ENCODE results near the gene SH3BP5L.

Gene SH3BP5L

DNA sequence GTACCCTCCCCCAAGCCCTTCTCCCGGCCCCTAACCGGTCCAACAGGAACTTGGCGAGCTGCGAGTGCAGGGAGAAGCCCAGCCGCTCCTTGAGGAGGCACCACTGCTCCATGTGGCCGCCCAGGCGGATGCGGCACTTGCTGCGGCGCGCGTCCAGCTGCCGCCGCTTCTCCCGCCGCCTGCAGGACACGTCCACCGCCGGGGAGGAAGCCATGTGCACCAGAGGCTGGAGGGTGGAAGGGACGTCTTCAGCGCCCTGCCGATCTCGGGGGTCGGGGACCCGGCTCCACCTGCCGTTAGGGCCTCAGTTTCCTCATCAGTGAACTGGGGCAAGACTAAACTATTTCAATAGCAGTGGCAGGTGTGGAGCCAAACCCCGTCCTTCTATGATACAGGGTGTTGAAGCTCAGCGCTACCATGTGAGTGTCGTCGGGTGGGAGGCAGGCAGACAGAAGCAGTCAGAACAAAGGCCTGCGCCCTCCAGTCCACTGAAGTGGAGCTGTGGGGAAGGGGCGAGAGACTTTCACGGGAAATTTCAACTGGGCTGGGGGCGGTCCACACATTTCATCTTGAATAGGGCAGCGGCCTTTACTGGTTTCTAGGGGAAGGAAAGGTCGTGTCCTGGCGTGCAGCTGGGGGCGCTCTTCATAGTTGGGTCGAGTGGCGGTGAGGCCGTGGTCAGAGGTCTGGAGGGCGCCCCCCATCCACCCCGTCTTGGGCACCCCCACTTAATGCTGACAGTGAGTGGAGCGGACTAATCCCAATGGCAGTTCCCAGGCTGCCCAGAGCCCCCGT lies 32.6 kb upstream of the SH3BP5L start:
- peak; percentile 92 for DNase-seq
- Histone ChIP-seq H3K27me3 (ENCODE audit: insufficient read depth, low read length, poor library complexity) (no peaks in the 10 kb centered on the region), H4K8ac (ENCODE audit: low read depth, low read length) (no peak overlapping the region), H3K36me3 (ENCODE audit: control insufficient read depth, insufficient read depth, low read length) (no peaks in the 10 kb centered on the region), H3K79me1 (ENCODE audit: low read length) (peaks cover 2% of the 10 kb centered on the region), H3K9ac (ENCODE audit: low read length) (peak overlapping the region; percentile 94), H3K4ac (ENCODE audit: low read depth, low read length) (peak overlapping the region; percentile 25), H2BK5ac (ENCODE audit: low read length) (peak overlapping the region; percentile 37), H3K4me2 (ENCODE audit: low read length) (peak overlapping the region; percentile 77), H3K18ac (ENCODE audit: low read length) (peak overlapping the region; percentile 5), H2AK5ac (ENCODE audit: low read length) (no peak overlapping the region), H4K5ac (ENCODE audit: low read length) (no peak overlapping the region), H3K4me1 (ENCODE audit: control insufficient read depth, low read depth, low read length) (peaks cover 3% of the 10 kb centered on the region), H3K56ac (ENCODE audit: low read length) (peak overlapping the region; percentile 86), H3K27ac (ENCODE audit: low read depth, low read length) (peak overlapping the region; percentile 30), H2BK120ac (ENCODE audit: low read depth, low read length) (no peak overlapping the region), H3K23ac (ENCODE audit: low read length) (peak overlapping the region; percentile 30), H3K79me2 (ENCODE audit: control insufficient read depth, insufficient read depth, low read length) (no peaks in the 10 kb centered on the region), H2BK15ac (replicated peaks; ENCODE audit: low read depth) (no peak overlapping the region), H3K4me3 (ENCODE audit: low read length) (peak overlapping the region; percentile 36)
- WGBS (ENCODE audit: extremely low coverage, insufficient coverage, low lambda C conversion rate): no CpG with 5 or more reads among the region's 45 CpGs

- Histone ChIP-seq H3K4me1 (ENCODE audit: control insufficient read depth, low read depth, low read length) (peaks cover 3% of the 10 kb centered on the region), H3K79me2 (ENCODE audit: control insufficient read depth, insufficient read depth, low read length) (no peaks in the 10 kb centered on the region), H2BK5ac (ENCODE audit: low read length) (no peak overlapping the region), H3K4me2 (ENCODE audit: low read length) (peak overlapping the region; percentile 77), H4K5ac (ENCODE audit: low read length) (no peak overlapping the region), H3K27me3 (ENCODE audit: insufficient read depth, low read length, poor library complexity) (no peaks in the 10 kb centered on the region), H3K4me3 (ENCODE audit: low read length) (peak overlapping the region; percentile 36), H3K23ac (ENCODE audit: low read length) (peak overlapping the region; percentile 25), H3K56ac (ENCODE audit: low read length) (peak overlapping the region; percentile 86), H3K27ac (ENCODE audit: low read depth, low read length) (no peak overlapping the region), H3K36me3 (ENCODE audit: control insufficient read depth, insufficient read depth, low read length) (no peaks in the 10 kb centered on the region), H3K18ac (ENCODE audit: low read length) (peak overlapping the region; percentile 0), H2BK120ac (ENCODE audit: low read depth, low read length) (no peak overlapping the region), H3K9ac (ENCODE audit: low read length) (peak overlapping the region; percentile 94), H4K8ac (ENCODE audit: low read depth, low read length) (no peak overlapping the region), H3K79me1 (ENCODE audit: low read length) (peaks cover 2% of the 10 kb centered on the region), H2BK15ac (replicated peaks; ENCODE audit: low read depth) (no peak overlapping the region), H3K4ac (ENCODE audit: low read depth, low read length) (no peak overlapping the region), H2AK5ac (ENCODE audit: low read length) (no peak overlapping the region)
- no peak for DNase-seq
- no CpG with 5 or more reads among the region's 4 CpGs for WGBS (ENCODE audit: extremely low coverage, insufficient coverage, low lambda C conversion rate)
Measured at GRCh38 chr1:248857749-248858095, 32.0 kb upstream of the SH3BP5L start.

DNA sequence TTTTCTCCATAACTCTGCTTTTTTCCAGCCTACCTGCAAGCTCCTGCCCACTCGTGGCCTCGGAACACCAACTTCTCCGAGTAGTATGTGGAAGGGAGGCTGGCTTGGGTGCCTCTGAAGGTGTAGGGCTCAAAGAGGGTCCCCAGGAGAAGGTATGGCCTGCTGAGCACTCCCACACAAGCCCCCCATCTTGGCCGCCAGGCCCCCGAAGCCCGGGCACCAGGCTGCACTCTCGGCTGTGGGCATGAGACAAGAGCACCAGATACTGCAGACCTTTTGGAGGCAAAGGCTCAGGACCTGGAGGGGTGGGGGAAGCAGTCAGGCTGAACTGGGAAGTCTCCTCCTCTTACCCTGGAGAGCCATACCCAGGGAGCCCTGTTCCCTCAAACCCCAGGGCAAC lies 31.5 kb upstream of the SH3BP5L start:
- peak overlapping the region; percentile 94 for H3K9ac ChIP-seq (ENCODE audit: low read length)
- no peak overlapping the region for H2BK5ac ChIP-seq (ENCODE audit: low read length)
- no peaks in the 10 kb centered on the region for H3K79me2 ChIP-seq (ENCODE audit: control insufficient read depth, insufficient read depth, low read length)
- no peak overlapping the region for H3K4me3 ChIP-seq (ENCODE audit: low read length)
- peak overlapping the region; percentile 77 for H3K4me2 ChIP-seq (ENCODE audit: low read length)
- H4K5ac ChIP-seq (ENCODE audit: low read length): no peak overlapping the region
- no peak overlapping the region for H2BK120ac ChIP-seq (ENCODE audit: low read depth, low read length)
- H3K56ac ChIP-seq (ENCODE audit: low read length): peak overlapping the region; percentile 86
- no peak overlapping the region for H4K8ac ChIP-seq (ENCODE audit: low read depth, low read length)
- no peaks in the 10 kb centered on the region for H3K36me3 ChIP-seq (ENCODE audit: control insufficient read depth, insufficient read depth, low read length)
- H2AK5ac ChIP-seq (ENCODE audit: low read length): no peak overlapping the region
- no peak overlapping the region for H3K23ac ChIP-seq (ENCODE audit: low read length)
- no CpG with 5 or more reads among the region's 7 CpGs for WGBS (ENCODE audit: extremely low coverage, insufficient coverage, low lambda C conversion rate)
- H2BK15ac ChIP-seq (replicated peaks; ENCODE audit: low read depth): no peak overlapping the region
- H3K4ac ChIP-seq (ENCODE audit: low read depth, low read length): no peak overlapping the region
- H3K27me3 ChIP-seq (ENCODE audit: insufficient read depth, low read length, poor library complexity): no peaks in the 10 kb centered on the region
- no peak overlapping the region for H3K27ac ChIP-seq (ENCODE audit: low read depth, low read length)
- no peak overlapping the region for H3K18ac ChIP-seq (ENCODE audit: low read length)
- peak; percentile 11 for DNase-seq
- peaks cover 3% of the 10 kb centered on the region for H3K4me1 ChIP-seq (ENCODE audit: control insufficient read depth, low read depth, low read length)
- peaks cover 2% of the 10 kb centered on the region for H3K79me1 ChIP-seq (ENCODE audit: low read length)

- peaks cover 2% of the 10 kb centered on the region for H3K79me1 ChIP-seq (ENCODE audit: low read length)
- no CpG with 5 or more reads among the region's 1 CpG for WGBS (ENCODE audit: extremely low coverage, insufficient coverage, low lambda C conversion rate)
- no peak for DNase-seq
Measured at GRCh38 chr1:248856176-248856575, 30.5 kb upstream of the SH3BP5L start.

DNA sequence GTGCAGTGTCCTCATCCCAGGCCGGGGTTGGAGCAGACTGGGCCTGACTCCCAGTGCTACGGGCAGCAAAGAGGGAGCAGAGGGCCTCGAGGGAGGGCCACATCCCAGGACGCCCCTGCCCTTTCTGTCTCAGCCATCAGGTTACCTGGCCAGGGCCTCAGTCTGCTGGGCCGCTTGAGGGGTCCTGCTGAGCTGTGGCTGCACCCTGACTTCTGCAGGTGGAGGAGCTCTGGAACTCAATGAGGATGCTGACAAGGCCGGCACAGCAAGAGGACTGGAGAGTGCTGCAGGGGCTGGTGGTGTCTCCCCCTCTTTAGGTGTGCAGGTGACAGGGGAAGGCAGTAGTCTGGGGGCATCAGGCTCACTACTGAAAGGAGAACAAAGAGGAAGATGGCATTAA lies 29.9 kb upstream of the SH3BP5L start:
- H3K36me3 ChIP-seq (ENCODE audit: control insufficient read depth, insufficient read depth, low read length): no peaks in the 10 kb centered on the region
- H3K79me2 ChIP-seq (ENCODE audit: control insufficient read depth, insufficient read depth, low read length): no peaks in the 10 kb centered on the region
- H3K23ac ChIP-seq (ENCODE audit: low read length): no peak overlapping the region
- H3K4me3 ChIP-seq (ENCODE audit: low read length): no peak overlapping the region
- no peak overlapping the region for H3K9ac ChIP-seq (ENCODE audit: low read length)
- no peak overlapping the region for H3K4ac ChIP-seq (ENCODE audit: low read depth, low read length)
- H3K4me2 ChIP-seq (ENCODE audit: low read length): no peak overlapping the region
- no peak overlapping the region for H3K56ac ChIP-seq (ENCODE audit: low read length)
- H4K8ac ChIP-seq (ENCODE audit: low read depth, low read length): no peak overlapping the region
- no peak overlapping the region for H4K5ac ChIP-seq (ENCODE audit: low read length)
- no peak overlapping the region for H3K18ac ChIP-seq (ENCODE audit: low read length)
- H3K79me1 ChIP-seq (ENCODE audit: low read length): peaks cover 2% of the 10 kb centered on the region
- no peaks in the 10 kb centered on the region for H3K27me3 ChIP-seq (ENCODE audit: insufficient read depth, low read length, poor library complexity)
- no peak overlapping the region for H2BK120ac ChIP-seq (ENCODE audit: low read depth, low read length)
- H2BK5ac ChIP-seq (ENCODE audit: low read length): no peak overlapping the region
- peaks cover 3% of the 10 kb centered on the region for H3K4me1 ChIP-seq (ENCODE audit: control insufficient read depth, low read depth, low read length)
- H3K27ac ChIP-seq (ENCODE audit: low read depth, low read length): no peak overlapping the region
- no CpG with 5 or more reads among the region's 6 CpGs for WGBS (ENCODE audit: extremely low coverage, insufficient coverage, low lambda C conversion rate)
- no peak for DNase-seq
- no peak overlapping the region for H2BK15ac ChIP-seq (replicated peaks; ENCODE audit: low read depth)
- H2AK5ac ChIP-seq (ENCODE audit: low read length): no peak overlapping the region

More at GRCh38 chr1:248856176-248856575, 30.5 kb upstream of the SH3BP5L start:
- Histone ChIP-seq H2BK5ac (ENCODE audit: low read length) (no peak overlapping the region), H3K4ac (ENCODE audit: low read depth, low read length) (no peak overlapping the region), H3K18ac (ENCODE audit: low read length) (no peak overlapping the region), H3K4me3 (ENCODE audit: low read length) (no peak overlapping the region), H3K23ac (ENCODE audit: low read length) (no peak overlapping the region), H4K8ac (ENCODE audit: low read depth, low read length) (no peak overlapping the region), H3K79me2 (ENCODE audit: control insufficient read depth, insufficient read depth, low read length) (no peaks in the 10 kb centered on the region), H3K4me1 (ENCODE audit: control insufficient read depth, low read depth, low read length) (peaks cover 3% of the 10 kb centered on the region), H3K9ac (ENCODE audit: low read length) (no peak overlapping the region), H3K36me3 (ENCODE audit: control insufficient read depth, insufficient read depth, low read length) (no peaks in the 10 kb centered on the region), H2BK15ac (replicated peaks; ENCODE audit: low read depth) (no peak overlapping the region), H3K27me3 (ENCODE audit: insufficient read depth, low read length, poor library complexity) (no peaks in the 10 kb centered on the region), H3K4me2 (ENCODE audit: low read length) (no peak overlapping the region), H3K56ac (ENCODE audit: low read length) (no peak overlapping the region), H2AK5ac (ENCODE audit: low read length) (no peak overlapping the region), H4K5ac (ENCODE audit: low read length) (no peak overlapping the region), H3K27ac (ENCODE audit: low read depth, low read length) (no peak overlapping the region), H2BK120ac (ENCODE audit: low read depth, low read length) (no peak overlapping the region)

Measured in mesendoderm (in vitro differentiated cells).